IMR-90 (cell line): ENCODE measurements around the gene AAMDC. TPM values are rescaled to one million over a fixed set of nuclear protein-coding genes. Genes with fewer than 3 reads are reported as not detected.
"Not testable (repeated sequence)": the region's sequence is repeated elsewhere in the genome, so short reads cannot be mapped to it uniquely, and the experiment has no call there.

Source experiments
- ATAC-seq: fragments of 200-7000 bp; cut with Tn5 transposase; 2 replicates; pipeline ENCODE4 v1.9.1; 2020; ENCODE audit warnings: low read depth, mild to moderate bottlenecking, moderate library complexity
- BruUV-seq: library from RNA; stranded (reverse); fragments of 400-500 nt; replicated peaks from 2 replicates; lab custom pipeline; 2021; lab: Mats Ljungman, UMichigan
- CTCF ChIA-PET: fragments of 300-600 bp; formaldehyde crosslinking; extraction: SDS; loops from one replicate; lab custom pipeline; 2021; ENCODE audit warnings: antibody characterized with exemption; lab: Yijun Ruan, JAX
- POLR2A ChIA-PET: fragments of 300-600 bp; sonication (Branson Sonifier 250); formaldehyde crosslinking; loops from one replicate; lab custom pipeline; 2022; ENCODE audit warnings: antibody characterized with exemption; ENCODE audit not compliant: unreplicated experiment; lab: Charles Lee
- DNase-seq: peaks from one replicate; pipeline ENCODE4 v3.0.0; 2013
- H2AFZ ChIP-seq: replicated peaks from 2 replicates; pipeline ENCODE3; 2013; ENCODE audit warnings: low read length, mild to moderate bottlenecking; ENCODE audit not compliant: poor library complexity
- H2AK5ac ChIP-seq: 2 replicates; pipeline ENCODE4 v1.6.1; 2013; ENCODE audit warnings: low read depth, low read length, inconsistent platforms
- H2AK9ac ChIP-seq: replicated peaks from 2 replicates; pipeline ENCODE3; 2013; ENCODE audit warnings: mild to moderate bottlenecking, low read depth, low read length, moderate library complexity; ENCODE audit not compliant: poor library complexity
- H2BK120ac ChIP-seq: 2 replicates; pipeline ENCODE4 v1.6.1; 2013; ENCODE audit warnings: low read depth, low read length, inconsistent platforms
- H2BK15ac ChIP-seq: 3 replicates; pipeline ENCODE4 v1.6.1; 2013; ENCODE audit warnings: low read depth, low read length, inconsistent platforms
- H2BK20ac ChIP-seq: 2 replicates; pipeline ENCODE4 v1.6.1; 2013; ENCODE audit warnings: low read depth, mild to moderate bottlenecking, inconsistent platforms, low read length, moderate library complexity
- H2BK5ac ChIP-seq: 2 replicates; pipeline ENCODE4 v1.6.1; 2013; ENCODE audit warnings: mild to moderate bottlenecking, low read depth, low read length, inconsistent platforms; ENCODE audit not compliant: poor library complexity, severe bottlenecking
- H3K14ac ChIP-seq: replicated peaks from 2 replicates; pipeline ENCODE4 v1.6.1; 2013; ENCODE audit warnings: low read depth, low read length, inconsistent platforms
- H3K18ac ChIP-seq: 2 replicates; pipeline ENCODE4 v1.6.1; 2013; ENCODE audit warnings: low read depth, low read length, control low read depth
- H3K23ac ChIP-seq: 2 replicates; pipeline ENCODE4 v1.6.1; 2013; ENCODE audit warnings: low read depth, low read length, inconsistent platforms
- H3K27ac ChIP-seq: 2 replicates; pipeline ENCODE4 v1.5.1; 2013; ENCODE audit warnings: mild to moderate bottlenecking, control low read depth, low read length; ENCODE audit not compliant: insufficient read depth
- H3K27me3 ChIP-seq: 2 replicates; pipeline ENCODE4 v1.6.1; 2013; ENCODE audit warnings: low read length; ENCODE audit not compliant: control insufficient read depth, insufficient read depth
- H3K36me3 ChIP-seq: 2 replicates; pipeline ENCODE4 v1.6.1; 2013; ENCODE audit warnings: low read length, mixed read lengths; ENCODE audit not compliant: control insufficient read depth, insufficient read depth
- H3K4ac ChIP-seq: 2 replicates; pipeline ENCODE4 v1.6.1; 2013; ENCODE audit warnings: low read depth, low read length, inconsistent platforms
- H3K4me1 ChIP-seq: 2 replicates; pipeline ENCODE4 v1.6.1; 2013; ENCODE audit warnings: low read length, mixed read lengths; ENCODE audit not compliant: control insufficient read depth, insufficient read depth
- H3K4me2 ChIP-seq: 2 replicates; pipeline ENCODE4 v1.6.1; 2013; ENCODE audit warnings: low read depth, mild to moderate bottlenecking, control low read depth, low read length, moderate library complexity
- H3K4me3 ChIP-seq: 2 replicates; pipeline ENCODE4 v1.5.1; 2013; ENCODE audit warnings: low read depth, mild to moderate bottlenecking, control low read depth, low read length, moderate library complexity; ENCODE audit not compliant: insufficient read depth
- H3K56ac ChIP-seq: 2 replicates; pipeline ENCODE4 v1.6.1; 2013; ENCODE audit warnings: low read length, inconsistent platforms; ENCODE audit not compliant: insufficient read depth; ENCODE audit errors: extremely low read depth
- H3K79me1 ChIP-seq, 2 experiments: 2 replicates each; pipeline ENCODE4 v1.6.1; 2013; ENCODE audit warnings: low read length in 2 of 2, inconsistent platforms in 1 of 2, low read depth in 1 of 2
- H3K9ac ChIP-seq: 2 replicates; pipeline ENCODE4 v1.6.1; 2013; ENCODE audit warnings: low read depth, low read length, control low read depth
- H3K9me1 ChIP-seq: 2 replicates; pipeline ENCODE4 v1.6.1; 2013; ENCODE audit warnings: low read length, inconsistent platforms; ENCODE audit not compliant: insufficient read depth
- H3K9me3 ChIP-seq: 2 replicates; pipeline ENCODE4 v1.6.1; 2013; ENCODE audit warnings: low read length; ENCODE audit not compliant: control insufficient read depth, insufficient read depth
- H4K20me1 ChIP-seq: 2 replicates; pipeline ENCODE4 v1.6.1; 2013; ENCODE audit warnings: low read length, inconsistent platforms; ENCODE audit not compliant: insufficient read depth
- H4K5ac ChIP-seq: 2 replicates; pipeline ENCODE4 v1.6.1; 2013; ENCODE audit warnings: mild to moderate bottlenecking, low read depth, low read length, control low read depth
- H4K8ac ChIP-seq, 2 experiments: 2 replicates each; pipeline ENCODE4 v1.6.1; 2013; ENCODE audit warnings: low read depth in 2 of 2, low read length in 2 of 2, control low read depth in 1 of 2, inconsistent platforms in 1 of 2
- H4K91ac ChIP-seq: 2 replicates; pipeline ENCODE4 v1.6.1; 2013; ENCODE audit warnings: low read depth, low read length, inconsistent platforms; ENCODE audit not compliant: insufficient read depth
- WGBS, 2 experiments: methylation state at CpG; one replicate each; pipeline versions ENCODE4 v1.1.5 to v1.1.7; 2013; ENCODE audit warnings: missing lambda C conversion rate in 2 of 2; ENCODE audit not compliant: insufficient read length in 1 of 2; ENCODE audit errors: extremely low coverage in 2 of 2; 5-methylcytosine and 5-hydroxymethylcytosine counted together
- dilution Hi-C: fragments of 300-500 bp; cut with HindIII; formaldehyde crosslinking; loops from one replicate; pipeline ENCODE4 v1.14.3; 2018; ENCODE audit warnings: low sequenced_read_pairs; ENCODE audit not compliant: unreplicated experiment
- in situ Hi-C: fragments of 300-500 bp; cut with MboI; formaldehyde crosslinking; loops from 3 replicates; pipeline ENCODE4 v1.14.3; 2019; ENCODE audit warnings: low sequenced_read_pairs, inconsistent platforms, mixed read lengths
- intact Hi-C: fragments of 100-400 bp; cut with micrococcal nuclease; formaldehyde crosslinking; loops from 2 replicates; pipeline ENCODE4 v1.10.0; 2022
- polyA plus RNA-seq, 3 experiments: library from polyadenylated mRNA; depleted of rRNA; stranded (reverse); fragments of >200 nt; gene quantifications; 2 replicates each; pipeline ENCODE4 v1.2.3, GENCODE V29; 2012; ENCODE audit warnings: low replicate concordance in 1 of 3
- total RNA-seq: library from RNA; depleted of rRNA; stranded (reverse); fragments of >200 nt; gene quantifications from 2 replicates; pipeline ENCODE4 v1.2.3, GENCODE V29; 2012

AAMDC gene
- total and polyA plus RNA-seq, 2 of the 4 experiments (the other 2 are of a cell fraction) = 15.8 to 47.6 TPM

DNA sequence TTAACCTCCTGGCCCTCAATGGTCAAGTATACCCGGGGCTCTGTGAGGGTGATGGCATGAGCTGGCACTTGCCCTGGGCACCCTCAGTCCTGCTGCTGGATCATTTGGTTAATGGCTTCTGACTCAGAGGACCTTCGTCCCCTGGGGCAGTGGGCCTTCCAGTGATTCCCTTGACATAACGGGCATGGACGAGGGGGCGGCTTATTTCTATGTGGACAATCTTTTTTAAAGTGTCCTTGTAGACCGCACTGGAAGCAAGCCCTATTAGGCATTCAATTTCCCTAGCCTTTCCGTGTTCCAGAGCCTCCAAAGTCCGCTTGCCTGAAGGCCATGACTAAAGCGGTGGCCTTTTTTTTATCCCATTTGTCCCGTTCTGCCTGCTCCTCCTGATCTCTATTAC, 40.5 kb downstream of the AAMDC start:
- BruUV-seq, H3K56ac ChIP-seq, POLR2A ChIA-PET, H3K4ac ChIP-seq, H2AK5ac ChIP-seq, H4K8ac ChIP-seq, in situ Hi-C loops, H3K36me3 ChIP-seq, H4K91ac ChIP-seq, H3K27ac ChIP-seq, H2BK120ac ChIP-seq, intact Hi-C loops, H3K9me3 ChIP-seq, H2BK15ac ChIP-seq, H2BK5ac ChIP-seq, ATAC-seq, H3K14ac ChIP-seq, H3K79me1 ChIP-seq, CTCF ChIA-PET, H3K4me1 ChIP-seq, H4K20me1 ChIP-seq, H4K5ac ChIP-seq, H3K27me3 ChIP-seq, H3K9me1 ChIP-seq, dilution Hi-C loops, H3K4me2 ChIP-seq, DNase-seq, H2AFZ ChIP-seq, H2AK9ac ChIP-seq, H3K9ac ChIP-seq, H3K18ac ChIP-seq, H3K23ac ChIP-seq, H3K4me3 ChIP-seq, H2BK20ac ChIP-seq: not testable (repeated sequence)
- WGBS, 2 experiments = 100% methylated on average over 6 of the region's 10 CpGs; no CpG with 5 or more reads in 1 of the 2 experiments
